ENCODE data around the gene TIPARP. TPM values are rescaled to one million over a fixed set of nuclear protein-coding genes. Genes with fewer than 3 reads are reported as not detected.

Gene TIPARP
- total RNA-seq, 1 experiment from 2014 or later = 116 TPM

DNA sequence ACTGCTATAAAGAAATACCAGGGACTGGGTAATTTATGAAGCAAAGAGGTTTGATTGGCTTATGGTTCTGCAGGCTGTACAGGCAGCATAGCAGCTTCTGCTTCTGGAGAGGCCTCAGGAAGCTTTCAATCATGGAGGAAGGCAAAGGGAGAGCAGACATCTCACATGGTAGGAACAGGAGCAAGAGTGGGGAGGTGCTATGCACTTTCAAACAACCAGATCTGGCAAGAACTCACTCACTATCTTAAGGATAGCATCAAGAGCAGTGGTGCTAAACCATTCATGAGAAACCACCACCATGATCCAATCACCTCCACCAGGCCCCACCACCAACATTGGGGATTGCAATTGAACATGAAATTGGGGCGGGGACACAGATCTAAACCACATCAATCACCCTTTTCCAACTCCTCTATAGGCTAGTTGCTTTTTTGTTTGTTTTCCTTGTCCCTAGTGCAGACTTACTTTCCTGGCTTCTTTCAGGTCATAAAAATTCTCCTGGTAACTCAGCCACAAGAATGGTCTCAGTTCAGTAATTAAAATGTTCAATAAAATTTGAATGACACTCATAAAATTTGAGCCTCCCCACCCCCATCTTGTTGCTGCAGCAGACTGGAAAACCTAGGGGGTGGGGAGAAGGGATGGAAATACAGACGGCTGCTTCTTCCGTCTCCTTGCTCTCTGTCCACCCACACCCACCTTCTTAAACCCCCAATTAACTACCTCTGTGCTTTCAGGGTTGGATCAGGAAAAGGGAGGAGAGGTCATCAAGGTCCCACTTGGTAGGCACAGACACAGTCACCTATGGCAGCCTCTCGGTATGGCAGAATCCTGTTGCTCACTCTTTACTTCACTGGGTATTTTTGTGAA, 16.3 kb upstream of the TIPARP start:
- Histone ChIP-seq H3K9me3 (ENCODE audit: low read depth, low read length, poor library complexity, severe bottlenecking) (no peaks in the 10 kb centered on the region), H3K27me3 (replicated peaks; ENCODE audit: insufficient read depth, low read depth, low read length, poor library complexity) (no peaks in the 10 kb centered on the region), H3K4me1 (ENCODE audit: insufficient read depth, low read length, poor library complexity, severe bottlenecking) (no peaks in the 10 kb centered on the region), H3K4me3 (ENCODE audit: low read depth, low read length, poor library complexity, severe bottlenecking) (no peak overlapping the region), H3K27ac (ENCODE audit: low read depth, low read length, poor library complexity, severe bottlenecking) (no peak overlapping the region), H3K36me3 (ENCODE audit: insufficient read depth, low read length, poor library complexity, severe bottlenecking) (no peaks in the 10 kb centered on the region)
- ChIA-PET CTCF (no interaction called here), POLR2A (ENCODE audit: low non-redundant PET) (no interaction called here)
- intact Hi-C loops (cut with micrococcal nuclease; ENCODE audit: unreplicated experiment) = no loop called here
- no peak for DNase-seq (ENCODE audit: low spot score)
- TF ChIP-seq, protein P1, sequence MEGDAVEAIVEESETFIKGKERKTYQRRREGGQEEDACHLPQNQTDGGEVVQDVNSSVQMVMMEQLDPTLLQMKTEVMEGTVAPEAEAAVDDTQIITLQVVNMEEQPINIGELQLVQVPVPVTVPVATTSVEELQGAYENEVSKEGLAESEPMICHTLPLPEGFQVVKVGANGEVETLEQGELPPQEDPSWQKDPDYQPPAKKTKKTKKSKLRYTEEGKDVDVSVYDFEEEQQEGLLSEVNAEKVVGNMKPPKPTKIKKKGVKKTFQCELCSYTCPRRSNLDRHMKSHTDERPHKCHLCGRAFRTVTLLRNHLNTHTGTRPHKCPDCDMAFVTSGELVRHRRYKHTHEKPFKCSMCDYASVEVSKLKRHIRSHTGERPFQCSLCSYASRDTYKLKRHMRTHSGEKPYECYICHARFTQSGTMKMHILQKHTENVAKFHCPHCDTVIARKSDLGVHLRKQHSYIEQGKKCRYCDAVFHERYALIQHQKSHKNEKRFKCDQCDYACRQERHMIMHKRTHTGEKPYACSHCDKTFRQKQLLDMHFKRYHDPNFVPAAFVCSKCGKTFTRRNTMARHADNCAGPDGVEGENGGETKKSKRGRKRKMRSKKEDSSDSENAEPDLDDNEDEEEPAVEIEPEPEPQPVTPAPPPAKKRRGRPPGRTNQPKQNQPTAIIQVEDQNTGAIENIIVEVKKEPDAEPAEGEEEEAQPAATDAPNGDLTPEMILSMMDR (conservative IDR thresholded peaks at IDR 0.05; ENCODE audit: low read depth, low read length) = no peak
- TF ChIP-seq EZH2 (IDR thresholded peaks at IDR 0.05; ENCODE audit: borderline replicate concordance, low read depth, low read length, poor library complexity, severe bottlenecking) = no peak
- BruUV-seq (replicated peaks) = no TSS peak

DNA sequence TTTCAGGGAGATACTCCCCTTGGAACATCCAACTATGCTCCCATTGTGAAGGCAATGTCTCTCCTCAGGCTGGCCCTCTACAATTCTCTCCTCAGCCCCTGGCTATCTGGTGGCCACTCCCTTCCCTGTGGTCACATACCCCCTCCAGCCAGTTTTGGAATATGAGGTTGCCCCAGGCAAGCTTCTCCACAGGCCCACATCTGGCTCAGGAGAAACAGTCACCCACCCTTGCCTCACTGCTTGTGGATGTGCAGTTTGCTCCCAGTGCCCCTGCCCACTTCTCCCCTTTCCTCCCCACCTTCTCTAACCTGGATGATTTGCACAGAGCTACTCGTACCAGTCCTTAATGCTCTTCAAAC, 15.7 kb upstream of the TIPARP start:
- Histone ChIP-seq H3K27me3 (replicated peaks; ENCODE audit: insufficient read depth, low read depth, low read length, poor library complexity) (no peaks in the 10 kb centered on the region), H3K4me3 (ENCODE audit: low read depth, low read length, poor library complexity, severe bottlenecking) (no peak overlapping the region), H3K36me3 (ENCODE audit: insufficient read depth, low read length, poor library complexity, severe bottlenecking) (no peaks in the 10 kb centered on the region), H3K9me3 (ENCODE audit: low read depth, low read length, poor library complexity, severe bottlenecking) (no peaks in the 10 kb centered on the region), H3K27ac (ENCODE audit: low read depth, low read length, poor library complexity, severe bottlenecking) (no peak overlapping the region), H3K4me1 (ENCODE audit: insufficient read depth, low read length, poor library complexity, severe bottlenecking) (no peaks in the 10 kb centered on the region)
- TF ChIP-seq EZH2 (IDR thresholded peaks at IDR 0.05; ENCODE audit: borderline replicate concordance, low read depth, low read length, poor library complexity, severe bottlenecking) = no peak
- TF ChIP-seq, protein P1 (conservative IDR thresholded peaks at IDR 0.05; ENCODE audit: low read depth, low read length) = no peak
- CTCF ChIA-PET = no interaction called here
- DNase-seq (ENCODE audit: low spot score) = no peak
- POLR2A ChIA-PET (ENCODE audit: low non-redundant PET) = no interaction called here
- BruUV-seq (replicated peaks) = no TSS peak
- intact Hi-C loops (cut with micrococcal nuclease; ENCODE audit: unreplicated experiment) = no loop called here

- TF ChIP-seq EZH2 (IDR thresholded peaks at IDR 0.05; ENCODE audit: borderline replicate concordance, low read depth, low read length, poor library complexity, severe bottlenecking) = no peak
- TF ChIP-seq, protein P1 (conservative IDR thresholded peaks at IDR 0.05; ENCODE audit: low read depth, low read length) = no peak
- no peak for DNase-seq (ENCODE audit: low spot score)
- Histone ChIP-seq H3K4me1 (ENCODE audit: insufficient read depth, low read length, poor library complexity, severe bottlenecking) (no peaks in the 10 kb centered on the region), H3K9me3 (ENCODE audit: low read depth, low read length, poor library complexity, severe bottlenecking) (no peaks in the 10 kb centered on the region), H3K4me3 (ENCODE audit: low read depth, low read length, poor library complexity, severe bottlenecking) (no peak overlapping the region), H3K27ac (ENCODE audit: low read depth, low read length, poor library complexity, severe bottlenecking) (no peak overlapping the region), H3K27me3 (replicated peaks; ENCODE audit: insufficient read depth, low read depth, low read length, poor library complexity) (no peaks in the 10 kb centered on the region), H3K36me3 (ENCODE audit: insufficient read depth, low read length, poor library complexity, severe bottlenecking) (no peaks in the 10 kb centered on the region)
- ChIA-PET CTCF (no interaction called here), POLR2A (ENCODE audit: low non-redundant PET) (no interaction called here)
- intact Hi-C loops (cut with micrococcal nuclease; ENCODE audit: unreplicated experiment) = no loop called here
- BruUV-seq (replicated peaks) = no TSS peak
These were observed 15.1 kb upstream of the TIPARP start for GRCh38 chr3:156659260-156659659.

Data from A673 (cell line).